Measurements from ENCODE around the gene MTPN.

The MTPN gene, protein sequence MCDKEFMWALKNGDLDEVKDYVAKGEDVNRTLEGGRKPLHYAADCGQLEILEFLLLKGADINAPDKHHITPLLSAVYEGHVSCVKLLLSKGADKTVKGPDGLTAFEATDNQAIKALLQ

DNA sequence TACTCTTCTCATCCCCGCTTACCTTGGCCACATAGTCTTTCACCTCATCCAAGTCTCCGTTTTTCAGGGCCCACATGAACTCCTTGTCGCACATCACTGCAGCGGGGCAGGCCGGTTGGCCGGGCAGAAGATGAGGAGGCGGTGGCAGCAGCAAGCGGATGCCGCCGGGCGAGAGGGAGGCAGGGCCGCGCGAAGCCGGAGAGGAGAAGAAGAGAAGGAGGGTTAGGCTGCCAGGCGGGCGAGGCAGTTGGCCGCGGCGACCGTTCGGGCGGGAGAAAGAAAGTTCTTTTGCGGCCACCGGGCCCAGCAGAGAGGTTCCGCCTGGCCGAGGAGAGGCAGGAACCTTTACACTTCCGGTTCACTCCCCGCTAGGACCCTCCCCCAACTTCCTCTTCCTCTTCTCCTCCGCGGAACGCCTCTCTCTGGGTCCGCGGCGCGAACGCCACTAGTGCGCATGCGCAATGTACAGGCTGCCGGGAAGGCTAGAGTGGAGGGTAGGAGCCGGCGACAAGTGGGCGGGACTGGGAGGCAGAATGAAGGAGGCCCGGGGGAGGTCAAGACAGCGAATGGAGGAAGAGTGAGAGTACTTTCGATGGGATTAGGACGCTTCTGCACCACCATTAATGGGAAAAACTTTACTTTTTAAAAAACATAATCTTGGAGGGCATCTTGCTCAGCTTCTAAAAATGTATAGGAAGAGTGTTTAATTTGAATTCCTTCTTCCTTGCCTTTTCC lies at the start of gene MTPN:
MTPN (minus strand) TSS at position 353 of the 735 bp plus-strand sequence; CDS start at position 94, 259 bp downstream.
- peak; percentile 100 for DNase-seq

GRCh38 chr7:136026209-136026608 lies 49.0 kb upstream of the MTPN start:
- no peak for DNase-seq

- no peak for DNase-seq
Measured at GRCh38 chr7:136023134-136023869, 46.1 kb upstream of the MTPN start.

GRCh38 chr7:136020556-136020955 lies 43.4 kb upstream of the MTPN start:
- DNase-seq = no peak

DNA sequence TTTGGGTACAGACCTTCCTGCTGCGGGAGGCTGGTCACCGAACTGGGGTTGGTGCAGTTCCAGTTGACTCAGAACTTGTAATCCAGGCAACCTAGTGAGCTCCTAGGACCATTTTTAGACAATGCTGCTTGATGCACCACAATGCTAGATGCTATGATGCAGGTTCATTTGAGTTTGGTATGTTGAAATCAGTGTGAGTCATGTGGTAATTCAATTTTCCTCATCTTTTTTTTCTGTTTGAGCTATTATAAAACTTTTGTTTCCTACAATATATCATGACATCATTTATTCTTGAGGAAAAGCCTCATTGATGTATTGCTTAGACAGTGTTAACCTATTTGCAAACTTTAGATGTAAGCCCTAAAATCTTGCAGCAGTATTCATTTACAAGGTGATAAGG lies 40.9 kb upstream of the MTPN start:
- no peak for DNase-seq

GRCh38 chr7:136016649-136017395 lies 39.7 kb upstream of the MTPN start:
- DNase-seq = peak; percentile 41

- no peak for DNase-seq
Measured at GRCh38 chr7:136015638-136016037, 38.5 kb upstream of the MTPN start.

DNA sequence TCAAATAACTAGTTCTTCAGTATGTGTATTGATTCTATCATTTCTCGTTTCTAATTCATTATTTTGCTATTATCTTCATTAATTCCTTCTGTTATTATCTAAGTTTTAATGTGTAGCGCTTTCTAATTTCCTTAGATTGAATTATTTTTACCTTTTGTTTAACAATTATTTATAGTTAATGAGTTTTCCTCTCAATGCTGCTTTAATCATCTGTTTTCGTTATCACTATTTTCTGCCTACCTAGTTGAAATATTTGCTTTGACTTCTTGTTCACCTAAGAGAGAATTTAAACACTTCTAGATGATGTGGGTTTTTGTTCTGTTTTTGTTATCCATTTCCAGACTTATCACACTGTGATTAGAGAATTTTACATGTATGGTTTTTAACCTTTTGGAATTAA lies 37.5 kb upstream of the MTPN start:
- DNase-seq = no peak

DNA sequence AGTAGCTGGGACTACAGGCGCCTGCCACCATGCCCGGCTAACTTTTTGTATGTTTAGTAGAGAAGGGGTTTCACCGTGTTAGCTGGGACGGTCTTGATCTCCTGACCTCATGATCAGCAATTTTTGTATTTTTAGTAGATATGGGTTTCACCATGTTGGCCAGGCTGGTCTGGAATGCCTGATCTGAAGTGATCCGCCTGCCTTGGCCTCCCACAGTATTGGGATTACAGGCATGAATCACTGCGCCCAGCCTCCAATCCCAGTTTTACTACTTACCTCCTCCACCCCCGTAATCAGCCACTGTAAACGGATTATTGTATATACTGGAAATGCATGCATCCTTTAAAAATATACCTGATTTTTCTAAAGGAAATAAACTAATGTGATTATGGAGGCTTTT lies 35.1 kb upstream of the MTPN start:
- no peak for DNase-seq

GRCh38 chr7:136009488-136010079 lies 32.4 kb upstream of the MTPN start:
- DNase-seq = peak; percentile 50

GRCh38 chr7:136006208-136006607 lies 29.0 kb upstream of the MTPN start:
- no peak for DNase-seq

DNA sequence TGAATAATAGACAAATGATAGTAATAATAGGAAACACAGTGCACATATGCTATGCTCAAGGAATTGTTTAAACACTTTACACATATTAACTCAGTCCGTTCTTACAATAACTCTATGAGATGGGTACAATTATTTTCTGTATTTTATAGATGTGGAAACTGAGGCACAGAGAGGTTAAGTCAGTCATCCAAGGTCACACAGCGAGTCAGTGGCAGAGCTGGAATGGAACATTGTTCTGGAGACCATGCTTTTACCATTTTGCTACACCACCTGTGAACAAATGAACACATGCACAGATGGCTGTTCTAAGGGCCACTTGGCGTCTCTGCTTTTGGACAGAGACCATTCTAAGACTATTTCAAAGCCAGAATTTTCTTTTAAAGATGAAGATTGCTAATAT lies 26.9 kb upstream of the MTPN start:
- no peak for DNase-seq

- DNase-seq = no peak
Measured at GRCh38 chr7:136002802-136003201, 25.6 kb upstream of the MTPN start.

DNA sequence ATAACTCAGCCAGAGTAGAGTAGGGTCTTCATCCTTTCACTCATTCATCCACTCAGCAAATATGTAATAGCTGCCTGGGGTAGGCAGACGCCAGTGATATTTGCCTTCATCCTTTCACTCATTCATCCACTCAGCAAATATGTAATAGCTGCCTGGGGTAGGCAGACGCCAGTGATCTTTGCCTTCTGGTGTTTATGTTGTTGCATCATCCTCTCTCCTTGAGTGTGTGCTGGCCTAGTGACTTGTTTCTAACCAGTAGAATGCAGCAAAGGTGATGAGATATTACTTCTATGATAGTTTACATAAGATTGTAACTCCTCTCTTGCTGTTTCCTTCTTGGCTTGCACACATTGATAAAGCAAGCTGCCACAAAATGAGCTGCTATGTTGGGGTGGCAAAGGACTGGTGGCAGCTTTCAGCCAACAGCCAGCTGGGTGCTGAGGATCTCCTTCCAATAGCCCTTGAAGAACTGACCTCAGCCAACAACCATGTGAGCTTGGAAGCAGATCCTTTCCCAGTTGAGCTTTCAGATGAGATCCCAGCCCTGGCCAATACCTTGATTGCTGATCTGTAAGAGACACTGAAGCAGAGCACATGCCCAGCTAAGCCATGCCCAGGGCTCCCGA lies 23.2 kb upstream of the MTPN start:
- DNase-seq = no peak

DNA sequence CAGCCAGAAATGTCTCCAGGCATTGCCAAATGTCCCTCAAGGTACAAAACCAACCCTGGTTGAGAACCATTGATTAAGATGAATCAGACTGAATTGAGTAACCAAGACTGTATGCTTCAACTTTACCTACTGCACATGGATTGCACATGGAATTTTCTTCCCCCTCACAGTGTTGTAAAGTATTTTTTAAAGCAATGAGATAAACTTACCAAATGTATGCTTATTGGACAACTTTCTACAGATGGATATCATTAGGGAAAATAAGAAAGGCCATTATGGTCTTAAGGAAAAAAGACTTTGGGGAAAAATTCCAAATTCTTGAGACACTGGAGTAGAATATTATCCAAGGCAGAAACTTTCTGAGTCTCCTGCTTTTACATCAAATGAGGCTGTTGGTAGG lies 20.9 kb upstream of the MTPN start:
- no peak for DNase-seq

- DNase-seq = no peak
Measured at GRCh38 chr7:135995748-135996147, 18.6 kb upstream of the MTPN start.

DNA sequence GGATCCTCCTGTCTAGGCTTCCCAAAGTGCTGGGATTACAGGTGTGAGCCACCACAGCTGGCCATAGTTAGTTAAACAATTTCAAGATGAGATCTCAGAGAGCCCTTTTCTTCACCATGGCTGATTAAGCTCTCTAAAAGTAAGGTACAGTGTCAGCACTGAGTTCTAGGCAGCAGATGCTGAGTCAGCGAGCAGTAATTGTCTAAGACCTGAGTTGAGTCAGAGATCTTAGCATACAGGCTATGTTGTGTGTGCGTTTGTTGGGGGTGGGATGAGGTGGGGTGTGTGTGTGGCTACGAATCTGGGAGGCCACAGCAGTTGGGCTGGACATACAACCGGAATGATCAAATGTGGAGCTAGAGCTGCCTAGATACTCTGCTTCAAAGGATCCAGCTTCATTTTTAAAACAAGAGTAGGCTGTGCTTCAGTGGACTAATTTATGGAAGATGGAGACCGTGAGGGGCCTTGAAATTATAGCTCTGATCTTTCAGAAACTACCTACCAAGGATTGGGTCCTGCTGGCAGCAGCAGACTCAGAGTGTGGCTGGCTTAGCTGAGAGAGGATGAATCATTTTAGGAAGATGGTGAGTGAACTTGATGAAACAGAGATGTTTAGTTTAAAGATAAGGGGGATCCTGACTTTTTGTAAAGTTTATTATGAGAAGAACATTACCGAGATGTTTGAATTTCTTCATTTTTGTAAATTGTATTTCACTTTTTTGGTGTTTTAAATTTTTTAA lies 17.5 kb upstream of the MTPN start:
- peak; percentile 60 for DNase-seq

DNA sequence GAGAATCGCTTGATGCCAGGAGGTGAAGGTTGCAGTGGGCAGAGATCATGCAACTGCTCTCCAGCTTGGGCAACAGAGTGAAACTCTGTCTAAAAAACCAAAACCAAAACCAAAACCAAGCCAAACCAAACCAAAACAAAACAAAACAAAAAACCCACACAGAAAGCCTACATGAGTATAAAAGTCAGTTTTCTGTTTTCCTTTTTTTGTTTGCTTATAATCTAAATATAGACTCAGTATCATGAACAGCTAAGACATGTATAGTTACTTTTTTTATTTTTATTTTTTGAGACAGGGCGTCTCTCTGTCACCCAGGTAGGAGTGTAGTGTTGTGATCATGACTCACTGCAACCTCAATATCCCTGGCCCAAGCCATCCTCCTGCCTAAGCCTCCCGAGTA lies 16.8 kb upstream of the MTPN start:
- peak; percentile 29 for DNase-seq

DNA sequence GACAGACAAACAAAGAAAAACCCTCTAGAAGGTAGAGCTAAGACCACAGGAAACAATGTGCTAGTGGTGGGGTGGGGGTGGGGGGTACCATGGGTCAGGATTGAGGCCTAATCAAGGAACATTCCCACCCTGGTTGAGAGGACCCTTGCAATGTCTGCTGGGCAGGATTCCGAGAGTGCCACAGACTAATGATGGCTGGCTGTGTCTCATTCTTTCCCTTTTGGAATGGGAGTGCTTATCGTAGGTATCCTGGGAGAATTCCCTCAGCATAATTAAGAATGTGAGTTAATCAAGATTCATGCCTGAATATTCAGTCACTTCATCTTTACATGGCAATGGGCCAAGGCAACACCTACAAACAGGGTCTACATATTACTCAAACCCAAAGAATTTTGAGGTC lies 14.7 kb upstream of the MTPN start:
- no peak for DNase-seq

GRCh38 chr7:135991322-135991721 lies 14.2 kb upstream of the MTPN start:
- no peak for DNase-seq

DNA sequence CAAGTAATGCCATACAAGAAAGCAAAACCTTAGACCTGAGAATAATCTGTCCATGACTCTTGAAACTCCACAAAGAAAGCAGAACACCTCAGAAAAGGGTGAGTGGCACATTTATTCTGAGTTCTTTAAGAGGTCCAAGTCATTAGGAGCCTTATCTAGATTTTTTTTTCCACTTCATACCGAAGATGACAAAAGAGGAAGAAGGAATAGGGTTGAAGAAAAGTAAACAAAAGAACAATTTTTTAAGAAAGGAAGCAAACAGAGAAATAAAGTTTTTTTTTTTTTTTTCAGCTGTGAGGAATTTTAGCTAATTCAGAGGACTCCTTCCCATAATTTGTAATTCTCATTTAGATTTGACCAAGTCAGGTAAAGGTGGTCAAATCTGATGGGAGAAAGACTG lies 13.1 kb upstream of the MTPN start:
- DNase-seq = no peak

Data from activated CD4-positive, alpha-beta T cell treated with anti-CD3 and anti-CD28 coated beads, Interleukin-10, Interleukin-2, amounts not matched to agents 100 ng/mL and 50 ng/mL, durations not matched to agents 16 hours and 8 hours (primary cell).